ENCODE measurements around the gene TOM1L2. TPM values are rescaled to one million over a fixed set of nuclear protein-coding genes. Genes with fewer than 3 reads are reported as not detected.

TOM1L2 gene
- total and polyA plus RNA-seq, 2 donors (not counting 1 experiment from before 2014, with no cell fraction given): 33.9 to 35.9 TPM

- H3K27ac ChIP-seq (ENCODE audit: insufficient read depth, low read length): no peak overlapping the region
- no peak overlapping the region for H2AFZ ChIP-seq (ENCODE audit: low read length)
- H3K4me1 ChIP-seq (ENCODE audit: control insufficient read depth, extremely low read depth, insufficient read depth, low read length): peaks cover 36% of the 10 kb centered on the region
- H3K9me3 ChIP-seq (ENCODE audit: control insufficient read depth, insufficient read depth, low read depth, low read length): no peaks in the 10 kb centered on the region
- no peaks in the 10 kb centered on the region for H4K20me1 ChIP-seq (ENCODE audit: control insufficient read depth, extremely low read depth, insufficient read depth, low read length)
- TF ChIP-seq CTCF (conservative IDR thresholded peaks at IDR 0.05 in 1 of 2, IDR thresholded peaks at IDR 0.05 in 1 of 2; ENCODE audit: low read depth in 1 of 2, low read length in 2 of 2) (no peak), EZH2 (IDR thresholded peaks at IDR 0.05; ENCODE audit: low read length, missing control alignments) (no peak)
- H3K4me3 ChIP-seq (replicated peaks in 1 of 4; ENCODE audit: control extremely low read depth in 1 of 4, insufficient read depth in 1 of 4, low read depth in 3 of 4, low read length in 4 of 4): no peak overlapping the region
- H3K4me2 ChIP-seq (ENCODE audit: extremely low read depth, insufficient read depth, low read length): no peak overlapping the region
- no peak for DNase-seq (ENCODE audit: low read depth in 2 of 2)
- H3K9ac ChIP-seq (ENCODE audit: insufficient read depth, low read length): no peak overlapping the region
- no peaks in the 10 kb centered on the region for H3K36me3 ChIP-seq (ENCODE audit: control insufficient read depth, insufficient read depth, low read length)
- H3K27me3 ChIP-seq (ENCODE audit: control insufficient read depth, insufficient read depth, low read length): no peaks in the 10 kb centered on the region
- peaks cover 28% of the 10 kb centered on the region for H3K79me2 ChIP-seq (ENCODE audit: control insufficient read depth, insufficient read depth, low read length)
These were observed 28.0 kb downstream of the TOM1L2 start for GRCh38 chr17:17944242-17944641.

GRCh38 chr17:17943281-17943984 lies 28.8 kb downstream of the TOM1L2 start:
- Histone ChIP-seq H2AFZ (ENCODE audit: low read length) (no peak overlapping the region), H3K9ac (ENCODE audit: insufficient read depth, low read length) (no peak overlapping the region), H3K79me2 (ENCODE audit: control insufficient read depth, insufficient read depth, low read length) (peaks cover 26% of the 10 kb centered on the region), H3K4me1 (ENCODE audit: control insufficient read depth, extremely low read depth, insufficient read depth, low read length) (peaks cover 32% of the 10 kb centered on the region), H3K4me3 (replicated peaks in 1 of 4; ENCODE audit: control extremely low read depth in 1 of 4, insufficient read depth in 1 of 4, low read depth in 3 of 4, low read length in 4 of 4) (no peak overlapping the region), H4K20me1 (ENCODE audit: control insufficient read depth, extremely low read depth, insufficient read depth, low read length) (no peaks in the 10 kb centered on the region), H3K9me3 (ENCODE audit: control insufficient read depth, insufficient read depth, low read depth, low read length) (no peaks in the 10 kb centered on the region), H3K4me2 (ENCODE audit: extremely low read depth, insufficient read depth, low read length) (peak overlapping the region; percentile 62), H3K36me3 (ENCODE audit: control insufficient read depth, insufficient read depth, low read length) (no peaks in the 10 kb centered on the region), H3K27ac (ENCODE audit: insufficient read depth, low read length) (peak overlapping the region; percentile 41), H3K27me3 (ENCODE audit: control insufficient read depth, insufficient read depth, low read length) (no peaks in the 10 kb centered on the region)
- TF ChIP-seq EZH2 (IDR thresholded peaks at IDR 0.05; ENCODE audit: low read length, missing control alignments): no peak
- no peak for TF ChIP-seq CTCF (conservative IDR thresholded peaks at IDR 0.05 in 1 of 2, IDR thresholded peaks at IDR 0.05 in 1 of 2; ENCODE audit: low read depth in 1 of 2, low read length in 2 of 2)
- DNase-seq (ENCODE audit: low read depth in 2 of 2): no peak

GRCh38 chr17:17942846-17943245 lies 29.4 kb downstream of the TOM1L2 start:
- no peak for TF ChIP-seq EZH2 (IDR thresholded peaks at IDR 0.05; ENCODE audit: low read length, missing control alignments)
- no peak for TF ChIP-seq CTCF (conservative IDR thresholded peaks at IDR 0.05 in 1 of 2, IDR thresholded peaks at IDR 0.05 in 1 of 2; ENCODE audit: low read depth in 1 of 2, low read length in 2 of 2)
- Histone ChIP-seq H3K4me2 (ENCODE audit: extremely low read depth, insufficient read depth, low read length) (peak overlapping the region; percentile 62), H3K36me3 (ENCODE audit: control insufficient read depth, insufficient read depth, low read length) (no peaks in the 10 kb centered on the region), H3K9ac (ENCODE audit: insufficient read depth, low read length) (no peak overlapping the region), H3K27me3 (ENCODE audit: control insufficient read depth, insufficient read depth, low read length) (no peaks in the 10 kb centered on the region), H3K4me3 (replicated peaks in 1 of 4; ENCODE audit: control extremely low read depth in 1 of 4, insufficient read depth in 1 of 4, low read depth in 3 of 4, low read length in 4 of 4) (no peak overlapping the region), H3K27ac (ENCODE audit: insufficient read depth, low read length) (peak overlapping the region; percentile 41), H3K4me1 (ENCODE audit: control insufficient read depth, extremely low read depth, insufficient read depth, low read length) (peaks cover 29% of the 10 kb centered on the region), H4K20me1 (ENCODE audit: control insufficient read depth, extremely low read depth, insufficient read depth, low read length) (no peaks in the 10 kb centered on the region), H2AFZ (ENCODE audit: low read length) (no peak overlapping the region), H3K9me3 (ENCODE audit: control insufficient read depth, insufficient read depth, low read depth, low read length) (no peaks in the 10 kb centered on the region), H3K79me2 (ENCODE audit: control insufficient read depth, insufficient read depth, low read length) (peaks cover 32% of the 10 kb centered on the region)
- DNase-seq (ENCODE audit: low read depth in 2 of 2): peak; percentile 44 to 73

All from fibroblast of lung (primary cell).